ENCODE measurements around the gene PABPC3. TPM values are rescaled to one million over a fixed set of nuclear protein-coding genes. Genes with fewer than 3 reads are reported as not detected.

PABPC3 gene
- total and polyA plus RNA-seq, 2 of the 13 experiments (the other 11 are each of a cell fraction or from before 2014, with no cell fraction given): 0.04 to 0.09 TPM

DNA sequence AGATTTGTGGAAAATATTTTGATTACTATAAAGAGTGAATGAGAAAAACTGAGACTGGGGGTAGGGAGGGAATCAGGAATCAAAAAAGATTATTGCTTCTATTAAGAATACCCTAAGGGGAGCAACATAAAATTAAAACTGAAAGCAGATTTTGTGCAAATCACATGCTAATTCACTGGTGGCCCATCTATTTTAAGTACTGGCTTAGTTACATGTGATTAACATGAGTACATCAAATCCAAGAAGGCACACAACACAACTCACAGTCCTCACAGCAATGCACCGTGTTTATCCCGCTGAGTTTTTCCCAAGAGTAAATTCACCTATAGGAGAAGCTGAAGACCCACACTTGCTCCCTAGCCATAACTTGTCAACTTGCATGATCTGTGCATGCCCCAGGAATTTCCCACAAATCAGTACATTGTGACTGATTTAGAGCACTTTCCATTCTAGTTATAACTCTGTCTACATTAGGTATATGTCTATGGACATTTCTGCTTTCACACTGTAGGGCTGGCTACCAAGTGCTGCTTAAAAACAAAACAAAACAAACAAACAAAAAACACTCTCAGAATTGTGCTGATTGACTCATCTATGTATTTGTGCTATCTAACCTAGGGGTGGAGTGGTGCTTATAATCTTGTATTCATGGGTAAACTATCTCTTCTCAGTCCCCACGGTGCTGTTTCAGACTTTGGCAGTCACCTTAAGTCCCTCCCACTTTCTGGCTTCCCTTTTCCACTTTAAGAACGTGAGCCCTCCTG lies 51.9 kb downstream of the PABPC3 start:
- H3K79me2 ChIP-seq (ENCODE audit: insufficient read depth, low read length): no peaks in the 10 kb centered on the region
- intact Hi-C loops (cut with micrococcal nuclease; ENCODE audit: unreplicated experiment): no loop called here
- no peak for FAIRE-seq
- H3K36me3 ChIP-seq (replicated peaks in 1 of 2; ENCODE audit: control insufficient read depth in 1 of 2, insufficient read depth in 2 of 2, low read length in 2 of 2): no peaks in the 10 kb centered on the region
- TF ChIP-seq ZNF432 (CRISPR knock-in tag; IDR thresholded peaks at IDR 0.05; ENCODE audit: borderline replicate concordance) (no peak), ZNF205 (CRISPR knock-in tag; IDR thresholded peaks at IDR 0.05) (no peak), ZBTB8A (CRISPR knock-in tag; IDR thresholded peaks at IDR 0.05; ENCODE audit: borderline replicate concordance, low read depth) (no peak), HIC2 (CRISPR knock-in tag; IDR thresholded peaks at IDR 0.05; ENCODE audit: low read depth) (no peak), ZFP36 (IDR thresholded peaks at IDR 0.05; ENCODE audit: borderline replicate concordance, low read depth, low read length, partially characterized antibody) (no peak), STAG1 (CRISPR knock-in tag; IDR thresholded peaks at IDR 0.05) (no peak), ARID2 (CRISPR knock-in tag; IDR thresholded peaks at IDR 0.05; ENCODE audit: borderline replicate concordance) (no peak), RBAK (CRISPR knock-in tag; IDR thresholded peaks at IDR 0.05) (no peak)
- TF ChIP-seq, protein P1, sequence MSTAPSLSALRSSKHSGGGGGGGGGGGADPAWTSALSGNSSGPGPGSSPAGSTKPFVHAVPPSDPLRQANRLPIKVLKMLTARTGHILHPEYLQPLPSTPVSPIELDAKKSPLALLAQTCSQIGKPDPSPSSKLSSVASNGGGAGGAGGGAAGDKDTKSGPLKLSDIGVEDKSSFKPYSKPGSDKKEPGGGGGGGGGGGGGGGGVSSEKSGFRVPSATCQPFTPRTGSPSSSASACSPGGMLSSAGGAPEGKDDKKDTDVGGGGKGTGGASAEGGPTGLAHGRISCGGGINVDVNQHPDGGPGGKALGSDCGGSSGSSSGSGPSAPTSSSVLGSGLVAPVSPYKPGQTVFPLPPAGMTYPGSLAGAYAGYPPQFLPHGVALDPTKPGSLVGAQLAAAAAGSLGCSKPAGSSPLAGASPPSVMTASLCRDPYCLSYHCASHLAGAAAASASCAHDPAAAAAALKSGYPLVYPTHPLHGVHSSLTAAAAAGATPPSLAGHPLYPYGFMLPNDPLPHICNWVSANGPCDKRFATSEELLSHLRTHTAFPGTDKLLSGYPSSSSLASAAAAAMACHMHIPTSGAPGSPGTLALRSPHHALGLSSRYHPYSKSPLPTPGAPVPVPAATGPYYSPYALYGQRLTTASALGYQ (CRISPR knock-in tag; IDR thresholded peaks at IDR 0.05): no peak
- TF ChIP-seq, protein P2, sequence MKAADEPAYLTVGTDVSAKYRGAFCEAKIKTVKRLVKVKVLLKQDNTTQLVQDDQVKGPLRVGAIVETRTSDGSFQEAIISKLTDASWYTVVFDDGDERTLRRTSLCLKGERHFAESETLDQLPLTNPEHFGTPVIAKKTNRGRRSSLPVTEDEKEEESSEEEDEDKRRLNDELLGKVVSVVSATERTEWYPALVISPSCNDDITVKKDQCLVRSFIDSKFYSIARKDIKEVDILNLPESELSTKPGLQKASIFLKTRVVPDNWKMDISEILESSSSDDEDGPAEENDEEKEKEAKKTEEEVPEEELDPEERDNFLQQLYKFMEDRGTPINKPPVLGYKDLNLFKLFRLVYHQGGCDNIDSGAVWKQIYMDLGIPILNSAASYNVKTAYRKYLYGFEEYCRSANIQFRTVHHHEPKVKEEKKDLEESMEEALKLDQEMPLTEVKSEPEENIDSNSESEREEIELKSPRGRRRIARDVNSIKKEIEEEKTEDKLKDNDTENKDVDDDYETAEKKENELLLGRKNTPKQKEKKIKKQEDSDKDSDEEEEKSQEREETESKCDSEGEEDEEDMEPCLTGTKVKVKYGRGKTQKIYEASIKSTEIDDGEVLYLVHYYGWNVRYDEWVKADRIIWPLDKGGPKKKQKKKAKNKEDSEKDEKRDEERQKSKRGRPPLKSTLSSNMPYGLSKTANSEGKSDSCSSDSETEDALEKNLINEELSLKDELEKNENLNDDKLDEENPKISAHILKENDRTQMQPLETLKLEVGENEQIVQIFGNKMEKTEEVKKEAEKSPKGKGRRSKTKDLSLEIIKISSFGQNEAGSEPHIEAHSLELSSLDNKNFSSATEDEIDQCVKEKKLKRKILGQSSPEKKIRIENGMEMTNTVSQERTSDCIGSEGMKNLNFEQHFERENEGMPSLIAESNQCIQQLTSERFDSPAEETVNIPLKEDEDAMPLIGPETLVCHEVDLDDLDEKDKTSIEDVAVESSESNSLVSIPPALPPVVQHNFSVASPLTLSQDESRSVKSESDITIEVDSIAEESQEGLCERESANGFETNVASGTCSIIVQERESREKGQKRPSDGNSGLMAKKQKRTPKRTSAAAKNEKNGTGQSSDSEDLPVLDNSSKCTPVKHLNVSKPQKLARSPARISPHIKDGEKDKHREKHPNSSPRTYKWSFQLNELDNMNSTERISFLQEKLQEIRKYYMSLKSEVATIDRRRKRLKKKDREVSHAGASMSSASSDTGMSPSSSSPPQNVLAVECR (CRISPR knock-in tag; IDR thresholded peaks at IDR 0.05; ENCODE audit: borderline replicate concordance): no peak
- H3K4me1 ChIP-seq (ENCODE audit: insufficient read depth, low read length): no peaks in the 10 kb centered on the region
- H3K9ac ChIP-seq (ENCODE audit: insufficient read depth, low read depth, low read length): no peak overlapping the region
- H3K4me2 ChIP-seq (ENCODE audit: low read depth, low read length): no peak overlapping the region
- no peak for ATAC-seq
- 6% methylated on average over 4 of the region's 4 CpGs for WGBS (ENCODE audit: low lambda C conversion rate)
- POLR2A ChIA-PET: no interaction called here
- peaks cover 5% of the 10 kb centered on the region; the same call in 1 of the 2 replicates for H3K9me3 ChIP-seq (ENCODE audit: low read length)
- peaks cover 0 to 8% of the 10 kb centered on the region in 2 experiments; a peak in 2 of 5 replicates for H3K27me3 ChIP-seq (ENCODE audit: control insufficient read depth in 1 of 2, insufficient read depth in 2 of 2, low read length in 2 of 2)
- BruUV-seq (replicated peaks): no TSS peak
- H2AFZ ChIP-seq (ENCODE audit: low read length): no peak overlapping the region
- CTCF ChIA-PET (ENCODE audit: low intra/inter-chr PET ratio, low total read pairs): no interaction called here
- no peak for DNase-seq (ENCODE audit: low spot score)
- no peak overlapping the region for H3K4me3 ChIP-seq (replicated peaks in 1 of 3; ENCODE audit: insufficient read depth in 1 of 3, low read depth in 2 of 3, low read length in 3 of 3)
- in situ Hi-C loops (cut with HindIII; ENCODE audit: extremely low pct_ligation_motif_present, low pct_unique_long_range_greater_than_20kb): no loop called here
- no peak overlapping the region for H3K27ac ChIP-seq (ENCODE audit: extremely low read length, insufficient read depth, low read length)
- H4K20me1 ChIP-seq (ENCODE audit: insufficient read depth, low read length): no peaks in the 10 kb centered on the region
